Activated CD8-positive, alpha-beta T cell treated with anti-CD3 and anti-CD28 coated beads for 36 hours (primary cell): ENCODE results near the gene C1orf146. TPM values are rescaled to one million over a fixed set of nuclear protein-coding genes. Genes with fewer than 3 reads are reported as not detected.

Experiments
- ATAC-seq: fragments of 200-7000 bp; cut with Tn5 transposase; one replicate; pipeline ENCODE4 v1.10.0; 2021; ENCODE audit warnings: mild to moderate bottlenecking, moderate library complexity
- CTCF ChIA-PET: fragments of 350-600 bp; sonication (Branson Sonifier 250); formaldehyde crosslinking; loops from one replicate; lab custom pipeline; 2021; ENCODE audit warnings: antibody characterized with exemption; lab: Charles Lee
- POLR2A ChIA-PET: fragments of 350-600 bp; sonication (Branson Sonifier 250); formaldehyde crosslinking; loops from one replicate; lab custom pipeline; 2021; ENCODE audit warnings: antibody characterized with exemption; lab: Charles Lee
- DNase-seq: peaks from one replicate; pipeline ENCODE4 v3.0.0-alpha.2; 2020
- H3K27ac Mint-ChIP-seq: one replicate; pipeline ENCODE4 v1.8.0; 2021; ENCODE audit warnings: mild to moderate bottlenecking, mixed read lengths
- H3K27me3 Mint-ChIP-seq: one replicate; pipeline ENCODE4 v1.8.0; 2021; ENCODE audit warnings: mixed read lengths
- H3K36me3 Mint-ChIP-seq: one replicate; pipeline ENCODE4 v1.8.0; 2021; ENCODE audit warnings: low read depth, mixed read lengths
- H3K4me1 Mint-ChIP-seq: one replicate; pipeline ENCODE4 v1.8.0; 2021; ENCODE audit warnings: low read depth, mixed read lengths
- H3K4me3 Mint-ChIP-seq: one replicate; pipeline ENCODE4 v1.8.0; 2021; ENCODE audit warnings: mild to moderate bottlenecking, moderate library complexity, mixed read lengths
- H3K9me3 Mint-ChIP-seq: one replicate; pipeline ENCODE4 v1.8.0; 2021; ENCODE audit warnings: mixed read lengths
- intact Hi-C: fragments of 100-400 bp; cut with micrococcal nuclease; formaldehyde crosslinking; loops from one replicate; pipeline ENCODE4 v1.10.0; 2022
- total RNA-seq, 2 experiments: library from RNA; stranded (reverse); gene quantifications; one replicate each; pipeline ENCODE4 v1.2.3, GENCODE V29; 2021
- TF ChIP-seq, protein P1 (sequence below): fragments of 200-600 bp; IDR thresholded peaks from one replicate; pipeline ENCODE4 v1.8.0; 2022; ENCODE audit warnings: antibody characterized with exemption, mild to moderate bottlenecking

C1orf146 gene
- total RNA-seq, 2 experiments from 2014 or later: not detected

DNA sequence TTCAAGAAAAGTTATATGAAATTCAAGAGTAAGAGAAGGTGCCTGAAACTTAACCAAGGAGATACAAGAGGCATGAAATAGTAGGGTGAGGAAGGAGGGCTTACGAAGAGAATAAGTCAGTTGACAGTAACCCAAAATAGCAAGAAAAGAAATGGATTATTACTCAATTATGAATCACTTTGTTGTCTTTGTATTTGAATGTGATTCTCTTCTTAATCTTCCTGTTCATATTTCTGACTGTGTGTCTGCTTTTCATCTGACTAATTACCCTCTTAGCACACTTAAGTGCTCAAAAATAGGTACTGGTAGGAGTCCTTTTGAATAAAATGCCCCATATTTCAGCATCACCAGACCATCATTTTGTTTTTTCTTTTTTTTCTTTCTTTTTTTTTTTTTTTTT is 41.6 kb downstream of the C1orf146 start:
- peaks cover 3% of the 10 kb centered on the region for H3K4me1 Mint-ChIP-seq
- POLR2A ChIA-PET: interaction anchor here (0.7 kb wide), 1 partner anchor 13 kb away, joined by 3 read pairs; no protein-coding TSS in a partner anchor
- TF ChIP-seq, protein P1, sequence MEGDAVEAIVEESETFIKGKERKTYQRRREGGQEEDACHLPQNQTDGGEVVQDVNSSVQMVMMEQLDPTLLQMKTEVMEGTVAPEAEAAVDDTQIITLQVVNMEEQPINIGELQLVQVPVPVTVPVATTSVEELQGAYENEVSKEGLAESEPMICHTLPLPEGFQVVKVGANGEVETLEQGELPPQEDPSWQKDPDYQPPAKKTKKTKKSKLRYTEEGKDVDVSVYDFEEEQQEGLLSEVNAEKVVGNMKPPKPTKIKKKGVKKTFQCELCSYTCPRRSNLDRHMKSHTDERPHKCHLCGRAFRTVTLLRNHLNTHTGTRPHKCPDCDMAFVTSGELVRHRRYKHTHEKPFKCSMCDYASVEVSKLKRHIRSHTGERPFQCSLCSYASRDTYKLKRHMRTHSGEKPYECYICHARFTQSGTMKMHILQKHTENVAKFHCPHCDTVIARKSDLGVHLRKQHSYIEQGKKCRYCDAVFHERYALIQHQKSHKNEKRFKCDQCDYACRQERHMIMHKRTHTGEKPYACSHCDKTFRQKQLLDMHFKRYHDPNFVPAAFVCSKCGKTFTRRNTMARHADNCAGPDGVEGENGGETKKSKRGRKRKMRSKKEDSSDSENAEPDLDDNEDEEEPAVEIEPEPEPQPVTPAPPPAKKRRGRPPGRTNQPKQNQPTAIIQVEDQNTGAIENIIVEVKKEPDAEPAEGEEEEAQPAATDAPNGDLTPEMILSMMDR: no peak
- intact Hi-C loops: no loop called here
- no peak overlapping the region for H3K4me3 Mint-ChIP-seq
- CTCF ChIA-PET: no interaction called here
- no peak for DNase-seq
- H3K9me3 Mint-ChIP-seq: peaks cover 12% of the 10 kb centered on the region
- H3K27me3 Mint-ChIP-seq: no peaks in the 10 kb centered on the region
- H3K27ac Mint-ChIP-seq: no peak overlapping the region
- peaks cover 83% of the 10 kb centered on the region for H3K36me3 Mint-ChIP-seq
- no peak for ATAC-seq

DNA sequence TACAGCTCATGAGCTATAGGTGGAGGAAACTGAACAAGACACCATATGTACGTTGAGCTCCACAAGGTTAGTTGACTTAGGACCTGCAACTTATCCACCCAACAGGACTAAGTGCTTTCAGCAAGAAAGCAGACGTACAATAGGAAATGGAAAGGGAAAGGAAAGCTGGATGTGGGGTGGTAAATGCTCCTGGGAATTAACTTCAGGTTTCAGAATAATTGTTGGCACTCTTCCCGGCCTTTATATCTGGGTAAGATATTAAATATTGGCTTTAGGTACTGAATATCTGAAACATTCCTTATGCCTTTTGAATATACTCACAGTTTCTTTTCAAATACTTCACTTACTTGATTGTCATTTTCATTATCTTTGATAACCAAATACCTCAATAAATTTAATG is 44.8 kb downstream of the C1orf146 start:
- Mint-ChIP-seq H3K27me3 (no peaks in the 10 kb centered on the region), H3K36me3 (peaks cover 66% of the 10 kb centered on the region), H3K27ac (no peak overlapping the region), H3K4me3 (no peak overlapping the region), H3K4me1 (peaks cover 5% of the 10 kb centered on the region), H3K9me3 (no peaks in the 10 kb centered on the region)
- intact Hi-C loops: no loop called here
- ATAC-seq (no peak), DNase-seq (no peak)
- ChIA-PET CTCF (no interaction called here), POLR2A (no interaction called here)
- TF ChIP-seq, protein P1: no peak

DNA sequence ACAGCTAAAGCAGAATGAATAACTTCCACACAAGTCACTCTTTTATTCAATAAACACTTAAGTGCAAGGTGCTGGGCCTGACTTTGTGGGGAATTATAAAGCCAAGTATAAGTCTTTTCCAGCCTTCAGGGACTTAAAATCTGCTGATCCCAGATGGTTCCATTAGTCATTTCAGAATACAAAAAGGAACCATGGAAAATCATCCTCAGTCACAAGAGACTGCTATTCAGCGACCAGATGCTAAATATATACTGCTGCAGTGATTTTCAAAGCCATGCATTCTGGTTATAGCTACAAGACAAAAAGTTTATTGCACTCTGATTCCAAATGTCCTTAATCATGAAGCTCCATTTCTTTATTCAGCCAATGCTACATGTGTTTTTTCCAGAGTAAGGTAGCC is 55.3 kb downstream of the C1orf146 start:
- intact Hi-C loops: no loop called here
- ChIA-PET CTCF (interaction anchor here (1.5 to 2.8 kb wide), 2 partner anchors 18 to 477 kb away, joined by 3 to 9 read pairs; no protein-coding TSS in a partner anchor), POLR2A (interaction anchor here (0.6 to 1.5 kb wide), 3 partner anchors 16 to 87 kb away, joined by 3 read pairs; no protein-coding TSS in a partner anchor)
- H3K36me3 Mint-ChIP-seq: peaks cover 45% of the 10 kb centered on the region
- no peak overlapping the region for H3K27ac Mint-ChIP-seq
- no peaks in the 10 kb centered on the region for H3K9me3 Mint-ChIP-seq
- no peak for DNase-seq
- no peak for ATAC-seq
- TF ChIP-seq, protein P1: no peak
- peaks cover 2% of the 10 kb centered on the region for H3K4me1 Mint-ChIP-seq
- H3K4me3 Mint-ChIP-seq: no peak overlapping the region
- H3K27me3 Mint-ChIP-seq: no peaks in the 10 kb centered on the region

DNA sequence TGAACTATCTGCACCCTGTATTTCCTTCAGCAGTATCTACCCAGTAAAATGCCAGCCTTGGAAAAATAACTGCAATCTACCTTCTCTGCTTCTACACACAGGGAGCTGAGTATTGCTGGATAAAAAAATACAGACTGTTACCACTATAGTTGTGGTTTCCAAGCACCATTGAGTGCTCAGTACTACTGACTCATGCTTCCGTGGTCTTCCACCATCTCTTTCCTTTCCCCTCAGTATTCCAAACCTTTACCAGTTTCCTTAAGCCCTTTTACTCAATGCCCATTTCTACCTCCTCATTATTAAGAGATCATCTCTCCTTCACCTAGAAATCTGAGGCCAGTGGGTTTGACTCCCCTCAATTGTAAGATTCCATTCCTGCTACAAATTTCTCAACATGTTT is 57.2 kb downstream of the C1orf146 start:
- H3K27me3 Mint-ChIP-seq: no peaks in the 10 kb centered on the region
- DNase-seq: no peak
- TF ChIP-seq, protein P1: no peak
- no peaks in the 10 kb centered on the region for H3K9me3 Mint-ChIP-seq
- H3K4me1 Mint-ChIP-seq: peaks cover 2% of the 10 kb centered on the region
- ChIA-PET POLR2A (no interaction called here), CTCF (interaction anchor here (2.8 kb wide), 1 partner anchor 16 kb away, joined by 9 read pairs; no protein-coding TSS in a partner anchor)
- H3K36me3 Mint-ChIP-seq: peaks cover 51% of the 10 kb centered on the region
- ATAC-seq: no peak
- intact Hi-C loops: no loop called here
- no peak overlapping the region for H3K27ac Mint-ChIP-seq
- no peak overlapping the region for H3K4me3 Mint-ChIP-seq

DNA sequence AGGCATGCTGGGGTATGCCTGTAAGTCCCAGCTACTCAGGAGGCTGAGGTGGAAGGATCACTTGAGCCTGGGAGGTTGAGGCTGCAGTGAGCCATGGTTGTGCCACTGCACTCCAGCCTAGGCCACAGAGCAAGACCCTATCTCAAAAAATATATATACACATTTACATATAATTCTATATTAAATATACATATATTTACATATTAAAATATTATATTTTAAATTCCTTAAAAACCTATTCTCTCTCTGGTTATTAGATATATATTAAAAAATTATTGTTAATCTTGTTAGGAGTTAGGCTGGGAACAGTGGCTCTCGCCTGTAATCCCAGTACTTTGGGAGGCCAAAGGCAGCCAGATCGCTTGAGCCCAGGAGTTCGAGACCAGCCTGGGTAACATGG is 58.4 kb downstream of the C1orf146 start:
- Mint-ChIP-seq H3K27me3 (no peaks in the 10 kb centered on the region), H3K4me1 (peaks cover 4% of the 10 kb centered on the region), H3K27ac (no peak overlapping the region), H3K36me3 (peaks cover 60% of the 10 kb centered on the region), H3K4me3 (no peak overlapping the region), H3K9me3 (no peaks in the 10 kb centered on the region)
- no peak for ATAC-seq
- CTCF ChIA-PET: no interaction called here
- TF ChIP-seq, protein P1: no peak
- POLR2A ChIA-PET: no interaction called here
- intact Hi-C loops: no loop called here
- no peak for DNase-seq
